CD14-positive monocyte (primary cell): ENCODE measurements around the gene SLC17A7. TPM values are rescaled to one million over a fixed set of nuclear protein-coding genes. Genes with fewer than 3 reads are reported as not detected.
A peak's percentile ranks its signal among the peaks of the same experiment; 100 is the strongest.

Source experiments
- DNase-seq, 3 donors: peaks; one replicate each; pipeline ENCODE4 v3.0.0-alpha.2; 2011 to 2022
- H2AFZ ChIP-seq: 2 replicates; pipeline ENCODE4 v1.6.0; 2012; ENCODE audit warnings: mild to moderate bottlenecking, low read depth, low read length, inconsistent platforms; ENCODE audit not compliant: insufficient read depth, poor library complexity, severe bottlenecking
- H3K27ac ChIP-seq, 2 donors: 1 replicate in 1 of 2; 2 replicates in 1 of 2; pipeline ENCODE4 v1.5.1; 2012 to 2013; ENCODE audit warnings: low read length in 2 of 2, control low read depth in 1 of 2, inconsistent platforms in 1 of 2, low read depth in 1 of 2, mild to moderate bottlenecking in 1 of 2
- H3K27me3 ChIP-seq, 2 donors: one replicate each; pipeline versions ENCODE4 v1.6.0 to v1.6.1; 2011 to 2013; ENCODE audit warnings: low read length in 2 of 2; ENCODE audit not compliant: control insufficient read depth in 2 of 2, insufficient read depth in 2 of 2
- H3K36me3 ChIP-seq, 2 donors: replicated peaks in 1 of 2; 1 replicate in 1 of 2; 2 replicates in 1 of 2; pipeline versions ENCODE4 v1.5.1 to v1.6.1; 2012 to 2013; ENCODE audit warnings: low read length in 2 of 2, control low read depth in 1 of 2, inconsistent platforms in 1 of 2, mild to moderate bottlenecking in 1 of 2; ENCODE audit not compliant: insufficient read depth in 2 of 2, control insufficient read depth in 1 of 2
- H3K4me1 ChIP-seq, 2 donors: 1 replicate in 1 of 2; 2 replicates in 1 of 2; pipeline versions ENCODE4 v1.5.1 to v1.6.1; 2012 to 2013; ENCODE audit warnings: low read length in 2 of 2, control low read depth in 1 of 2, inconsistent platforms in 1 of 2, mild to moderate bottlenecking in 1 of 2, moderate library complexity in 1 of 2; ENCODE audit not compliant: insufficient read depth in 2 of 2, control insufficient read depth in 1 of 2
- H3K4me2 ChIP-seq: replicated peaks from 2 replicates; pipeline ENCODE3; 2012; ENCODE audit warnings: low read length, moderate library complexity, mild to moderate bottlenecking; ENCODE audit not compliant: poor library complexity, severe bottlenecking; ENCODE audit errors: extremely low read depth
- H3K4me3 ChIP-seq, 3 experiments: fragments of 200-600 bp in 1 of 3; sonication (generic) in 1 of 3; replicated peaks in 1 of 3; 1 replicate in 2 of 3; 2 replicates in 1 of 3; pipeline ENCODE4 v1.5.1; 2011 to 2013; ENCODE audit warnings: low read length in 3 of 3, mild to moderate bottlenecking in 3 of 3, control low read depth in 2 of 3, low read depth in 2 of 3, inconsistent platforms in 1 of 3, moderate library complexity in 1 of 3
- H3K79me2 ChIP-seq: 2 replicates; pipeline ENCODE4 v1.6.0; 2012; ENCODE audit warnings: mild to moderate bottlenecking, control low read depth, inconsistent platforms, low read length, moderate library complexity; ENCODE audit not compliant: insufficient read depth
- H3K9ac ChIP-seq: 2 replicates; pipeline ENCODE4 v1.6.0; 2017; ENCODE audit warnings: low read length, mild to moderate bottlenecking; ENCODE audit not compliant: insufficient read depth, poor library complexity, severe bottlenecking
- H3K9me3 ChIP-seq, 2 donors: replicated peaks in 1 of 2; 1 replicate in 1 of 2; 2 replicates in 1 of 2; pipeline versions ENCODE4 v1.5.1 to v1.6.1; 2012 to 2013; ENCODE audit warnings: low read length in 2 of 2, control low read depth in 1 of 2; ENCODE audit not compliant: control insufficient read depth in 1 of 2, insufficient read depth in 1 of 2
- H4K20me1 ChIP-seq: 2 replicates; pipeline ENCODE4 v1.6.0; 2012; ENCODE audit warnings: mild to moderate bottlenecking, low read length, control low read depth, moderate library complexity; ENCODE audit not compliant: insufficient read depth
- H3K27ac Mint-ChIP-seq, 7 donors: one replicate each; pipeline ENCODE4 v1.8.0; 2020; ENCODE audit warnings: mild to moderate bottlenecking in 7 of 7, mixed read lengths in 7 of 7, moderate library complexity in 6 of 7, inconsistent platforms in 2 of 7
- H3K27me3 Mint-ChIP-seq, 3 donors: one replicate each; pipeline ENCODE4 v1.8.0; 2021 to 2022; ENCODE audit warnings: low read depth in 3 of 3, mild to moderate bottlenecking in 3 of 3, mixed read lengths in 3 of 3, moderate library complexity in 3 of 3, inconsistent platforms in 1 of 3
- H3K36me3 Mint-ChIP-seq, 2 donors: one replicate each; pipeline ENCODE4 v1.8.0; 2020; ENCODE audit warnings: mixed read lengths in 2 of 2, inconsistent platforms in 1 of 2, mild to moderate bottlenecking in 1 of 2
- H3K4me1 Mint-ChIP-seq: one replicate; pipeline ENCODE4 v1.8.0; 2020; ENCODE audit warnings: mild to moderate bottlenecking, mixed read lengths
- H3K4me3 Mint-ChIP-seq, 2 donors: one replicate each; pipeline ENCODE4 v1.8.0; 2020; ENCODE audit warnings: mild to moderate bottlenecking in 2 of 2, mixed read lengths in 2 of 2, moderate library complexity in 1 of 2
- H3K9me3 Mint-ChIP-seq, 7 donors: one replicate each; pipeline ENCODE4 v1.8.0; 2020 to 2022; ENCODE audit warnings: mixed read lengths in 7 of 7, mild to moderate bottlenecking in 6 of 7, moderate library complexity in 6 of 7, inconsistent platforms in 2 of 7
- WGBS: methylation state at CpG from one replicate; pipeline ENCODE4 v1.1.5; 2013; ENCODE audit warnings: missing lambda C conversion rate; ENCODE audit not compliant: insufficient coverage; 5-methylcytosine and 5-hydroxymethylcytosine counted together
- intact Hi-C, 2 donors: fragments of 100-400 bp; cut with micrococcal nuclease; formaldehyde crosslinking; loops; one replicate each; pipeline versions ENCODE4 v1.15.0 to v1.15.1; 2023
- polyA plus RNA-seq, 3 donors: library from polyadenylated mRNA; depleted of rRNA in 1 of 3; unstranded in 2 of 3; stranded (reverse) in 1 of 3; fragments of 300-500 nt in 2 of 3; fragments of >200 nt in 1 of 3; fragmentation: Illumina TruSeq in 2 of 3; gene quantifications; 1 replicate in 2 of 3; 2 replicates in 1 of 3; pipeline ENCODE4 v1.2.3, GENCODE V29; 2012 to 2021
- TF ChIP-seq, protein P1 (sequence below): fragments of 200-600 bp; IDR thresholded peaks from one replicate; pipeline ENCODE4 v1.8.0; 2022; ENCODE audit warnings: antibody characterized with exemption, mild to moderate bottlenecking

SLC17A7 gene
- polyA plus RNA-seq, 3 donors = 0.04 to 0.09 TPM; not detected in 1

DNA sequence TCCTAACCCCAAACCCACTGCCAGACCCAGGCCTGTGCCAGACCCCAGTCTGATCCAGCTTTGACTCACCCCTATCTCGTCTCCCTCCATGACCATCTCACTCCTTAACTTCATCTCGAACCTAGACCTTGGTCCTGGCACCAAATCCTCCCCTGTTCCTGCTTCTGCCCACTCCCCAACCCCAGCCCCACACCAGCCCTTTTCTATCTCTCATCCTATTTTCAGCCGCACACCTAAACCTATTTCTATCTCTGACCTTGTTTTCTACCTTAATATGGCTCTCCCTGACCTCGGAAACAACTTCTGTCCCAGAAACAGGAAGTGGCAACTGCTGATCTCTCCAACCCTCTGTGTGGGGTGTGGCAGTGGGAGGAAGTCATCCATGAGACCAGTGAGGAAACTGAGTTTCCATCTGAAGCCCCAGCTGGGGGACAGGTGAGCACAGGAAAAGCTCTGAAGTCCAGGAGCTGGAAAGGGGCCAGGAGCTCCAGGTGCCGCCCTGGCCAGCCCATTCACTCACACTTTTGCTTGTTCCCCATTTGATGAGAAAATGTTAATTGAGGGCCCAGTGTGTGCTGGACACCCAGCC lies 31.8 kb downstream of the SLC17A7 start:
- Mint-ChIP-seq H3K4me3 (peak overlapping the region in 1 of 2 donors; percentile 59), H3K27me3 (peaks cover 4 to 11% (median 8%) of the 10 kb centered on the region in 3 donors), H3K9me3 (peaks cover 0 to 5% (median 0%) of the 10 kb centered on the region in 7 donors), H3K27ac (peak overlapping the region; percentile 34 to 87 (median 79)), H3K4me1 (peaks cover 28% of the 10 kb centered on the region), H3K36me3 (no peaks in the 10 kb centered on the region)
- Histone ChIP-seq H3K9ac (no peak overlapping the region), H3K9me3 (no peaks in the 10 kb centered on the region), H3K4me3 (peak overlapping the region in 1 of 3 experiments; percentile 40), H3K36me3 (no peaks in the 10 kb centered on the region), H4K20me1 (no peaks in the 10 kb centered on the region), H3K27ac (peak overlapping the region; percentile 24 to 29), H2AFZ (peak overlapping the region; percentile 75), H3K4me2 (peak overlapping the region; percentile 35), H3K27me3 (no peaks in the 10 kb centered on the region), H3K4me1 (peaks cover 15 to 17% of the 10 kb centered on the region in 2 donors), H3K79me2 (no peaks in the 10 kb centered on the region)
- TF ChIP-seq, protein P1, sequence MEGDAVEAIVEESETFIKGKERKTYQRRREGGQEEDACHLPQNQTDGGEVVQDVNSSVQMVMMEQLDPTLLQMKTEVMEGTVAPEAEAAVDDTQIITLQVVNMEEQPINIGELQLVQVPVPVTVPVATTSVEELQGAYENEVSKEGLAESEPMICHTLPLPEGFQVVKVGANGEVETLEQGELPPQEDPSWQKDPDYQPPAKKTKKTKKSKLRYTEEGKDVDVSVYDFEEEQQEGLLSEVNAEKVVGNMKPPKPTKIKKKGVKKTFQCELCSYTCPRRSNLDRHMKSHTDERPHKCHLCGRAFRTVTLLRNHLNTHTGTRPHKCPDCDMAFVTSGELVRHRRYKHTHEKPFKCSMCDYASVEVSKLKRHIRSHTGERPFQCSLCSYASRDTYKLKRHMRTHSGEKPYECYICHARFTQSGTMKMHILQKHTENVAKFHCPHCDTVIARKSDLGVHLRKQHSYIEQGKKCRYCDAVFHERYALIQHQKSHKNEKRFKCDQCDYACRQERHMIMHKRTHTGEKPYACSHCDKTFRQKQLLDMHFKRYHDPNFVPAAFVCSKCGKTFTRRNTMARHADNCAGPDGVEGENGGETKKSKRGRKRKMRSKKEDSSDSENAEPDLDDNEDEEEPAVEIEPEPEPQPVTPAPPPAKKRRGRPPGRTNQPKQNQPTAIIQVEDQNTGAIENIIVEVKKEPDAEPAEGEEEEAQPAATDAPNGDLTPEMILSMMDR = no peak
- DNase-seq = peak; percentile 41 to 70 (median 68)
- 49% methylated on average over 2 of the region's 5 CpGs for WGBS
- intact Hi-C loops = no loop called here

DNA sequence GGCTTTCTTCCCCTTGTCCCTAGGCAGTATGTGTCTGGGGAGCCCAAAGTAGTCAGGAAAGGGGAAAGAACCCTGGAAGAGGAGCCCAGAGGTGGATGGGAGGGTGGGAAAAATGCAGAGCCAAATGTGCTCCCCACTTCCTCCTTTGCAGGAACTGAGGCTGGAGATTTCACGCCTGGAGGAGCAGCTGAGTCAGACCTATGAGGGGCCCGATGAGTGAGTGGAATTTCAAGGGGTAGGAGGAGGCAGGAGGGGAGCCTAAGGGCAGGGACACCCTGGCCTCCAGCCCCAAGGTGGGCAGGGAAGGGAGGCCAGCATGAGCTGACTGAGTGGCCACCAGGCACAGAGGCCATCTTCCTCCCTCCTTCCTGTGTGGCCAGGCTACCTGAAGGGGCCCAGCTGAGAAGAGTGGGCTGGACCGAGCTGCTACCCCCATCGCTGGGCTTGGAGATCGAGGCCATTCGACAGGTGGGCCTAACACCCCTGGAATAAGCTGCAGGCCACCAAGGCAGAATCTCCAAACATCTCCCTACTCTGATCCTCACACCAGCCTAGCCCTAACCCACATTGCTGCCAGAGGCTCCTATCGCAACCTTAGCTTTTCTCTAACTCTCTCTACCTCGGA lies 32.4 kb downstream of the SLC17A7 start:
- H2AFZ ChIP-seq = peak overlapping the region; percentile 75
- H3K9me3 ChIP-seq = no peaks in the 10 kb centered on the region
- Mint-ChIP-seq H3K9me3 (peaks cover 0 to 5% (median 0%) of the 10 kb centered on the region in 7 donors), H3K36me3 (no peaks in the 10 kb centered on the region), H3K4me1 (peaks cover 28% of the 10 kb centered on the region), H3K27ac (peak overlapping the region in 6 of 7 donors; percentile 12 to 87 (median 79)), H3K27me3 (peaks cover 4 to 11% (median 8%) of the 10 kb centered on the region in 3 donors), H3K4me3 (peak overlapping the region in 1 of 2 donors; percentile 59)
- no peaks in the 10 kb centered on the region for H3K79me2 ChIP-seq
- peak overlapping the region; percentile 35 for H3K4me2 ChIP-seq
- H3K36me3 ChIP-seq = no peaks in the 10 kb centered on the region
- no peaks in the 10 kb centered on the region for H3K27me3 ChIP-seq
- WGBS = 74% methylated on average over 7 of the region's 8 CpGs
- peak overlapping the region; percentile 24 to 29 for H3K27ac ChIP-seq
- peaks cover 15 to 17% of the 10 kb centered on the region in 2 donors for H3K4me1 ChIP-seq
- H4K20me1 ChIP-seq = no peaks in the 10 kb centered on the region
- peak overlapping the region in 1 of 3 experiments; percentile 40 for H3K4me3 ChIP-seq
- peak in 2 of 3 donors; percentile 12 to 46 for DNase-seq
- TF ChIP-seq, protein P1 = no peak
- intact Hi-C loops = no loop called here
- H3K9ac ChIP-seq = no peak overlapping the region
